GM23338 (cell line): ENCODE data around the gene RECQL. TPM values are rescaled to one million over a fixed set of nuclear protein-coding genes. Genes with fewer than 3 reads are reported as not detected.
A peak's percentile ranks its signal among the peaks of the same experiment; 100 is the strongest.

Source experiments
- ATAC-seq: fragments of 200-7000 bp; cut with Tn5 transposase; 3 replicates; pipeline ENCODE4 v1.9.1; 2020
- DNase-seq: peaks from one replicate; pipeline ENCODE4 v3.0.0-alpha.2; 2015; ENCODE audit warnings: low spot score
- H2AFZ ChIP-seq: fragments of 200-600 bp; sonication (generic); 2 replicates; pipeline ENCODE4 v1.8.0; 2016; ENCODE audit warnings: antibody characterized with exemption, mild to moderate bottlenecking, moderate library complexity
- H3F3A ChIP-seq: fragments of 200-600 bp; sonication (generic); replicated peaks from 2 replicates; pipeline ENCODE4 v1.8.0; 2017; ENCODE audit warnings: antibody characterized with exemption, mixed run types, low read depth
- H3K27ac ChIP-seq: fragments of 200-600 bp; sonication (generic); 2 replicates; pipeline ENCODE4 v1.6.1; 2016; ENCODE audit warnings: low read depth
- H3K27me3 ChIP-seq: fragments of 200-600 bp; sonication (generic); 2 replicates; pipeline ENCODE4 v1.8.0; 2016; ENCODE audit warnings: mild to moderate bottlenecking, mixed run types, moderate library complexity; ENCODE audit not compliant: insufficient read depth
- H3K36me3 ChIP-seq: fragments of 200-600 bp; sonication (generic); 2 replicates; pipeline ENCODE4 v1.8.0; 2016; ENCODE audit warnings: mild to moderate bottlenecking; ENCODE audit not compliant: insufficient read depth
- H3K4me1 ChIP-seq: fragments of 200-600 bp; sonication (generic); 2 replicates; pipeline ENCODE4 v1.8.0; 2016; ENCODE audit warnings: mild to moderate bottlenecking, moderate library complexity; ENCODE audit not compliant: insufficient read depth
- H3K4me2 ChIP-seq: fragments of 200-600 bp; sonication (generic); 2 replicates; pipeline ENCODE4 v1.7.1; 2017; ENCODE audit warnings: mixed run types
- H3K4me3 ChIP-seq: fragments of 200-600 bp; sonication (generic); 2 replicates; pipeline ENCODE4 v1.6.1; 2016; ENCODE audit warnings: mixed run types
- H3K79me2 ChIP-seq: fragments of 200-600 bp; sonication (generic); replicated peaks from 2 replicates; pipeline ENCODE4 v1.8.0; 2017; ENCODE audit warnings: mild to moderate bottlenecking; ENCODE audit not compliant: insufficient read depth
- H3K9me2 ChIP-seq: fragments of 200-600 bp; sonication (generic); 2 replicates; pipeline ENCODE4 v1.8.0; 2017; ENCODE audit not compliant: insufficient read depth
- H4K20me1 ChIP-seq: fragments of 200-600 bp; sonication (generic); replicated peaks from 2 replicates; pipeline ENCODE4 v1.8.0; 2017; ENCODE audit warnings: mild to moderate bottlenecking; ENCODE audit not compliant: insufficient read depth
- H3K27ac Mint-ChIP-seq: 2 replicates; pipeline ENCODE4 v1.8.0; 2020; ENCODE audit warnings: inconsistent platforms, mild to moderate bottlenecking, moderate library complexity, mixed read lengths
- H3K27me3 Mint-ChIP-seq: 3 replicates; pipeline ENCODE4 v1.8.0; 2022; ENCODE audit warnings: low read depth, mild to moderate bottlenecking, moderate library complexity, mixed read lengths, inconsistent platforms; ENCODE audit not compliant: insufficient read depth, poor library complexity
- H3K36me3 Mint-ChIP-seq: 3 replicates; pipeline ENCODE4 v1.8.0; 2021; ENCODE audit warnings: low read depth, mild to moderate bottlenecking, inconsistent platforms, moderate library complexity, mixed read lengths
- H3K4me1 Mint-ChIP-seq: 3 replicates; pipeline ENCODE4 v1.8.0; 2020; ENCODE audit warnings: mild to moderate bottlenecking, inconsistent platforms, mixed read lengths
- H3K4me3 Mint-ChIP-seq: 3 replicates; pipeline ENCODE4 v1.8.0; 2021; ENCODE audit warnings: moderate library complexity, mild to moderate bottlenecking, inconsistent platforms, mixed read lengths
- H3K9me3 Mint-ChIP-seq: 3 replicates; pipeline ENCODE4 v1.8.0; 2020; ENCODE audit warnings: moderate library complexity, mild to moderate bottlenecking, inconsistent platforms, mixed read lengths
- ETS1 ChIP-seq: IDR thresholded peaks from 2 replicates; pipeline ENCODE4 v1.6.1; 2016; ENCODE audit warnings: antibody characterized with exemption
- EZH2phosphoT487 ChIP-seq: fragments of 200-600 bp; sonication (generic); IDR thresholded peaks from one replicate; pipeline ENCODE4 v1.8.1; 2018; ENCODE audit warnings: antibody characterized with exemption; ENCODE audit not compliant: unreplicated experiment
- JUNB ChIP-seq: IDR thresholded peaks from one replicate; pipeline ENCODE4 v1.6.1; 2016; ENCODE audit warnings: antibody characterized with exemption; ENCODE audit not compliant: unreplicated experiment
- NANOG ChIP-seq: IDR thresholded peaks from 2 replicates; pipeline ENCODE4 v1.6.1; 2016; ENCODE audit warnings: antibody characterized with exemption, borderline replicate concordance
- POLR2AphosphoS5 ChIP-seq: IDR thresholded peaks from 2 replicates; pipeline ENCODE4 v1.6.1; 2016; ENCODE audit warnings: antibody characterized with exemption, low read depth
- STAT1 ChIP-seq: IDR thresholded peaks from one replicate; pipeline ENCODE4 v1.6.1; 2016; ENCODE audit warnings: antibody characterized with exemption; ENCODE audit not compliant: unreplicated experiment
- ZNF331 ChIP-seq: fragments of 250-450 bp; sonication (Bioruptor Pico); IDR thresholded peaks from 2 replicates; pipeline ENCODE4 v1.5.0; 2020; ENCODE audit warnings: low read depth, mild to moderate bottlenecking, moderate library complexity
- ZNF462 ChIP-seq: fragments of 250-450 bp; sonication (Bioruptor Pico); IDR thresholded peaks from 2 replicates; pipeline ENCODE4 v1.5.0; 2020; ENCODE audit warnings: mild to moderate bottlenecking, moderate library complexity
- polyA plus RNA-seq: library from polyadenylated mRNA; unstranded; fragments of >200 nt; fragmentation: Nextera tagmentation; extraction: Ambion mirVana; gene quantifications from 2 replicates; pipeline ENCODE4 v1.2.1, GENCODE V29; 2016
- total RNA-seq: library from RNA; depleted of rRNA; stranded (reverse); fragments of >200 nt; shearing (Covaris generic); gene quantifications from 2 replicates; pipeline ENCODE4 v1.2.3, GENCODE V29; 2014

Gene RECQL
- total and polyA plus RNA-seq, 2 experiments from 2014 or later, result 17.4 to 47.2 TPM

- Histone ChIP-seq H3K27me3 (peaks cover 62% of the 10 kb centered on the region), H4K20me1 (no peaks in the 10 kb centered on the region), H3K36me3 (no peaks in the 10 kb centered on the region), H3K9me2 (no peaks in the 10 kb centered on the region), H3K4me3 (peak overlapping the region; percentile 80), H3F3A (no peaks in the 10 kb centered on the region), H2AFZ (peak overlapping the region; percentile 87), H3K4me1 (peaks cover 5% of the 10 kb centered on the region), H3K79me2 (no peaks in the 10 kb centered on the region), H3K27ac (no peak overlapping the region), H3K4me2 (peak overlapping the region; percentile 83)
- H3K4me1 Mint-ChIP-seq, result peaks cover 12% of the 10 kb centered on the region; the same call in 2 of the 3 replicates
- peaks cover 3% of the 10 kb centered on the region; the same call in 1 of the 3 replicates for H3K9me3 Mint-ChIP-seq
- peak overlapping the region; percentile 75 for H3K4me3 Mint-ChIP-seq
- H3K27ac Mint-ChIP-seq, result no peak overlapping the region
- H3K36me3 Mint-ChIP-seq, result no peaks in the 10 kb centered on the region
- DNase-seq (peak; percentile 12), ATAC-seq (peak; percentile 9)
- TF ChIP-seq ZNF331 (CRISPR knock-in tag) (no peak), NANOG (no peak), JUNB (no peak), POLR2AphosphoS5 (no peak), STAT1 (no peak), ZNF462 (CRISPR knock-in tag) (no peak), EZH2phosphoT487 (no peak), ETS1 (no peak)
- peaks cover 17% of the 10 kb centered on the region for H3K27me3 Mint-ChIP-seq
These were observed 25.4 kb upstream of the RECQL start for GRCh38 chr12:21526721-21527345.
